DOHH2 (cell line): ENCODE measurements around the gene PDGFB.

Source experiments
- H3F3A ChIP-seq: fragments of 200-600 bp; sonication (generic), shearing (Covaris generic); 2 replicates; pipeline ENCODE4 v1.6.0; 2016; ENCODE audit warnings: antibody characterized with exemption, mild to moderate bottlenecking; ENCODE audit not compliant: control insufficient read depth, insufficient read depth
- H3K27ac ChIP-seq: fragments of 200-600 bp; sonication (generic); 2 replicates; pipeline ENCODE4 v1.5.1; 2014; ENCODE audit warnings: low read depth, mild to moderate bottlenecking, low read length, moderate library complexity
- H3K27me3 ChIP-seq: fragments of 200-600 bp; sonication (generic); 2 replicates; pipeline ENCODE4 v1.6.1; 2014; ENCODE audit warnings: mild to moderate bottlenecking, low read length, mixed read lengths; ENCODE audit not compliant: control insufficient read depth
- H3K36me3 ChIP-seq: fragments of 200-600 bp; sonication (generic); 2 replicates; pipeline ENCODE4 v1.6.1; 2014; ENCODE audit warnings: mild to moderate bottlenecking, low read length, moderate library complexity, mixed read lengths; ENCODE audit not compliant: control insufficient read depth
- H3K4me1 ChIP-seq: fragments of 200-600 bp; sonication (generic); 2 replicates; pipeline ENCODE4 v1.6.1; 2014; ENCODE audit warnings: mild to moderate bottlenecking, low read length, mixed read lengths; ENCODE audit not compliant: control insufficient read depth
- H3K4me2 ChIP-seq: fragments of 200-600 bp; sonication (generic); 2 replicates; pipeline ENCODE4 v1.6.0; 2014; ENCODE audit warnings: mild to moderate bottlenecking, low read length, moderate library complexity
- H3K4me3 ChIP-seq: fragments of 200-600 bp; sonication (generic); 2 replicates; pipeline ENCODE4 v1.5.1; 2014; ENCODE audit warnings: mild to moderate bottlenecking, low read length, mixed read lengths
- H3K79me2 ChIP-seq: fragments of 200-600 bp; sonication (generic); 2 replicates; pipeline ENCODE4 v1.6.1; 2014; ENCODE audit warnings: mild to moderate bottlenecking, low read length, mixed read lengths; ENCODE audit not compliant: control insufficient read depth
- H3K9me2 ChIP-seq: fragments of 200-600 bp; sonication (generic); replicated peaks from 2 replicates; pipeline ENCODE4 v1.6.1; 2014; ENCODE audit warnings: mild to moderate bottlenecking, low read length, mixed read lengths; ENCODE audit not compliant: control insufficient read depth
- H3K9me3 ChIP-seq: fragments of 200-600 bp; sonication (generic); 2 replicates; pipeline ENCODE4 v1.6.1; 2014; ENCODE audit warnings: antibody characterized with exemption, low read length, mixed read lengths; ENCODE audit not compliant: control insufficient read depth, insufficient read depth
- H4K20me1 ChIP-seq: fragments of 200-600 bp; sonication (generic); 2 replicates; pipeline ENCODE4 v1.6.0; 2014; ENCODE audit warnings: low read depth, mild to moderate bottlenecking, antibody characterized with exemption, low read length, moderate library complexity; ENCODE audit not compliant: control insufficient read depth, insufficient read depth
- EZH2phosphoT487 ChIP-seq: fragments of 200-600 bp; sonication (generic); IDR thresholded peaks from 2 replicates; pipeline ENCODE4 v1.6.1; 2017; ENCODE audit warnings: borderline replicate concordance, mild to moderate bottlenecking, antibody characterized with exemption, low read length, moderate library complexity, mixed read lengths
- TF ChIP-seq, protein P1 (sequence below): fragments of 200-600 bp; sonication (generic); IDR thresholded peaks from one replicate; pipeline ENCODE4 v1.5.1; 2014; ENCODE audit warnings: antibody characterized with exemption, mild to moderate bottlenecking, low read depth, low read length; ENCODE audit not compliant: poor library complexity, severe bottlenecking

PDGFB gene

DNA sequence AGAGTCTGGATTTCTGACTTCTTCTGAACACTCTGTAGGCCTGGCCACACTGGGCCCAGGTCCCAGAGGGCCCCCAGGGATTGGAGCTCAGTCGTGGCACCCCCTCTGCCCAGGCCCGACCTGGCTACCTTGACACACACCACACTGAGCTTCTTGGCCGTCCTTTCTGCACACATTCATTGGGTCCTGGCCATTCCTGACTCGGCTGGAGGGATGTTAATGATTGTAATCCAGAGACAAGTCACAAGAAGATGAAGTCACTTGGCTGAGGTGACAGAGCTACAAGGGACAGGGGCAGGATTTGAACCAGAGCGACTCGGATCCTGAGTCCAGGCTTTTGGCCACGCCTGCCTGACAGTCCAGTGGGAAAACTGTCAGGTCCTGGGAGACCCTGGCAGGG, 23.9 kb upstream of the PDGFB start:
- Histone ChIP-seq H3K9me3 (no peaks in the 10 kb centered on the region), H3K27ac (no peak overlapping the region), H3F3A (peaks cover 4% of the 10 kb centered on the region), H3K27me3 (no peaks in the 10 kb centered on the region), H3K4me1 (peaks cover 52% of the 10 kb centered on the region), H3K4me3 (no peak overlapping the region), H3K4me2 (peak overlapping the region; percentile 33), H3K9me2 (no peaks in the 10 kb centered on the region), H4K20me1 (no peaks in the 10 kb centered on the region), H3K36me3 (no peaks in the 10 kb centered on the region), H3K79me2 (no peaks in the 10 kb centered on the region)
- TF ChIP-seq, protein P1, sequence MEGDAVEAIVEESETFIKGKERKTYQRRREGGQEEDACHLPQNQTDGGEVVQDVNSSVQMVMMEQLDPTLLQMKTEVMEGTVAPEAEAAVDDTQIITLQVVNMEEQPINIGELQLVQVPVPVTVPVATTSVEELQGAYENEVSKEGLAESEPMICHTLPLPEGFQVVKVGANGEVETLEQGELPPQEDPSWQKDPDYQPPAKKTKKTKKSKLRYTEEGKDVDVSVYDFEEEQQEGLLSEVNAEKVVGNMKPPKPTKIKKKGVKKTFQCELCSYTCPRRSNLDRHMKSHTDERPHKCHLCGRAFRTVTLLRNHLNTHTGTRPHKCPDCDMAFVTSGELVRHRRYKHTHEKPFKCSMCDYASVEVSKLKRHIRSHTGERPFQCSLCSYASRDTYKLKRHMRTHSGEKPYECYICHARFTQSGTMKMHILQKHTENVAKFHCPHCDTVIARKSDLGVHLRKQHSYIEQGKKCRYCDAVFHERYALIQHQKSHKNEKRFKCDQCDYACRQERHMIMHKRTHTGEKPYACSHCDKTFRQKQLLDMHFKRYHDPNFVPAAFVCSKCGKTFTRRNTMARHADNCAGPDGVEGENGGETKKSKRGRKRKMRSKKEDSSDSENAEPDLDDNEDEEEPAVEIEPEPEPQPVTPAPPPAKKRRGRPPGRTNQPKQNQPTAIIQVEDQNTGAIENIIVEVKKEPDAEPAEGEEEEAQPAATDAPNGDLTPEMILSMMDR = no peak
- TF ChIP-seq EZH2phosphoT487 = no peak

DNA sequence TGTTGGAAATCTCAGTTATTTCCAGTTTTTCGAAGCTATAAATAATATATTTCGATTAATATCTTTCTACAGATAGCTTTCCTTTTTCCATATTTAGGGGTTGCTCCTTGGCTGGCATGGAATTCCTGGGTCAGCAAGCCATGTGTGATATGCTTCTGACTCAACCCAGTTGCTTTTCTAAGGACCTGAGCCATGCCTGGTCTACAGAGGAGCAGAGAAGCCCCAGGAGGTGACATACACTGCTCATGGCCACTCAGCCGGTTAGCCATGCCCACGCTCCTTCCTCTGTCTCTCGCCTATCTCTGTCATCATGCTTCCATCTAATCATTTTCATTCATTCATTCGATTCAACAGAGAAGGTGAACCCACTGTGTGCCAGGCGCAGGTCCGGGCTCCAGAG, 23.2 kb upstream of the PDGFB start:
- Histone ChIP-seq H3F3A (peaks cover 4% of the 10 kb centered on the region), H3K9me3 (no peaks in the 10 kb centered on the region), H4K20me1 (no peaks in the 10 kb centered on the region), H3K4me2 (peak overlapping the region; percentile 33), H3K27ac (no peak overlapping the region), H3K27me3 (no peaks in the 10 kb centered on the region), H3K4me1 (peaks cover 53% of the 10 kb centered on the region), H3K79me2 (no peaks in the 10 kb centered on the region), H3K9me2 (no peaks in the 10 kb centered on the region), H3K36me3 (no peaks in the 10 kb centered on the region), H3K4me3 (no peak overlapping the region)
- no peak for TF ChIP-seq EZH2phosphoT487
- TF ChIP-seq, protein P1 = no peak

DNA sequence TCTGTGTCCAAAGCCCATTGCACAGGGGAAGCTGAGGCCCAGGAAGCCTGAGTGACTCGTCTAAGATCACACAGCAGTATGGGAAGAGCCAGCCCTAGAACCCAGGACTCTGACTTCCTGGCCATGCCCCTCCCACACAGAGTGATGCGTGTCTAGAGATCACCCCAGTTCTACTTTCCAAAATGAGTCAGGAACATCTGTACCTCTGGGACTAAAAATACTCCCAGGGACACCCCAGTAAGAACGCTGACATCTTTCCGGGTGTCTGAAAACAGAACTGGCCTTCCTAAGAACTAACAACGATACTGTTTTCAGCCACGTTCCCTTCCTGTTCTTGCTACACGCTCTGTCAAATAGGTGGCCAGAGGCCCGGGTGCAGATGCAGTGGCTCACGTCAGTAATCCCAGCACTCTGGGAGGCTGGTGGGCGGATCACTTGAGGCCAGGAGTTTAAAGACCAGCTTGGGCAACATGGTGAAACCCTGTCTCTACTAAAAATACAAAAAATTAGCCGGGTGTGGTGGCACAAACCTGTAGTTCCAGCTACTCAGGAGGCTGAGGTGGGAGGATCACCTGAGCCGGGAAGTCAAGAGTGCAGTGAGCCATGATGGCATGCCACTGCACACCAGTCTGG, 21.7 kb upstream of the PDGFB start:
- no peak for TF ChIP-seq EZH2phosphoT487
- TF ChIP-seq, protein P1 = no peak
- Histone ChIP-seq H3K9me2 (no peaks in the 10 kb centered on the region), H3K4me3 (peak overlapping the region; percentile 43), H3K4me1 (peaks cover 62% of the 10 kb centered on the region), H3K27me3 (no peaks in the 10 kb centered on the region), H3F3A (peaks cover 7% of the 10 kb centered on the region), H3K79me2 (no peaks in the 10 kb centered on the region), H3K9me3 (no peaks in the 10 kb centered on the region), H4K20me1 (no peaks in the 10 kb centered on the region), H3K4me2 (peak overlapping the region; percentile 70), H3K36me3 (no peaks in the 10 kb centered on the region), H3K27ac (peak overlapping the region; percentile 78)
